Adipose tissue (tissue), 3 donors: ENCODE results near the gene AGBL1. TPM values are rescaled to one million over a fixed set of nuclear protein-coding genes. Genes with fewer than 3 reads are reported as not detected.

Experiments
- H3K27ac ChIP-seq: one replicate; pipeline ENCODE4 v1.5.1; 2013; ENCODE audit warnings: low read depth, low read length
- WGBS, 3 donors: extraction: QIAGEN DNeasy Blood & Tissue Kit; methylation state at CpG; one replicate each; pipeline ENCODE4 v1.1.7; 2013; 5-methylcytosine and 5-hydroxymethylcytosine counted together
- polyA plus RNA-seq, 3 donors: library from polyadenylated mRNA; stranded (reverse); fragments of 200-250 nt; gene quantifications; one replicate each; pipeline ENCODE4 v1.2.3, GENCODE V29; 2013
- donor health status: healthy with polysubstance abuse.
- donor health status: Bipolar disorder and iron deficiency.
- donor health status: healthy.

Gene AGBL1
- polyA plus RNA-seq, 3 donors = not detected

GRCh38 chr15:86839502-86839901, 759.8 kb downstream of the AGBL1 start:
- WGBS, 3 donors = 70 to 83% (median 80%) methylated on average over 3 of the region's 3 CpGs

GRCh38 chr15:86840996-86841395, 761.3 kb downstream of the AGBL1 start:
- 41 to 47% (median 45%) methylated on average over 2 of the region's 2 CpGs for WGBS, 3 donors
- H3K27ac ChIP-seq = no peak overlapping the region

More at GRCh38 chr15:86839502-86839901, 759.8 kb downstream of the AGBL1 start:
- no peak overlapping the region for H3K27ac ChIP-seq

GRCh38 chr15:86842199-86842598, 762.5 kb downstream of the AGBL1 start:
- WGBS, 3 donors = 72 to 92% (median 87%) methylated on average over 1 of the region's 1 CpG
- H3K27ac ChIP-seq = no peak overlapping the region

GRCh38 chr15:86846036-86846435, 766.4 kb downstream of the AGBL1 start:
- WGBS, 3 donors = 75 to 84% (median 76%) methylated on average over 2 of the region's 2 CpGs
- H3K27ac ChIP-seq = no peak overlapping the region

- no peak overlapping the region for H3K27ac ChIP-seq
- 75 to 92% (median 91%) methylated on average over 5 of the region's 5 CpGs for WGBS, 3 donors
Observed at GRCh38 chr15:86849136-86849535, 769.5 kb downstream of the AGBL1 start.

GRCh38 chr15:86849558-86850285, 770.1 kb downstream of the AGBL1 start:
- no peak overlapping the region for H3K27ac ChIP-seq
- 83 to 94% (median 90%) methylated on average over 6 of the region's 6 CpGs for WGBS, 3 donors

- no peak overlapping the region for H3K27ac ChIP-seq
- 60 to 78% (median 70%) methylated on average over 1 of the region's 1 CpG for WGBS, 3 donors
Observed at GRCh38 chr15:86850939-86851338, 771.3 kb downstream of the AGBL1 start.

GRCh38 chr15:86852741-86853140, 773.1 kb downstream of the AGBL1 start:
- H3K27ac ChIP-seq = no peak overlapping the region
- WGBS, 3 donors = 70 to 84% (median 81%) methylated on average over 2 of the region's 2 CpGs

- no peak overlapping the region for H3K27ac ChIP-seq
- 77 to 94% (median 91%) methylated on average over 1 of the region's 1 CpG for WGBS, 3 donors
Observed at GRCh38 chr15:86854176-86854575, 774.5 kb downstream of the AGBL1 start.

- no peak overlapping the region for H3K27ac ChIP-seq
Observed at GRCh38 chr15:86855307-86856291, 775.9 kb downstream of the AGBL1 start.

GRCh38 chr15:86857701-86858100, 778.0 kb downstream of the AGBL1 start:
- WGBS, 3 donors = 82 to 89% (median 89%) methylated on average over 4 of the region's 4 CpGs

More at GRCh38 chr15:86855307-86856291, 775.9 kb downstream of the AGBL1 start:
- 45 to 59% (median 56%) methylated on average over 8 of the region's 8 CpGs for WGBS, 3 donors

GRCh38 chr15:86863226-86863915, 783.7 kb downstream of the AGBL1 start:
- no peak overlapping the region for H3K27ac ChIP-seq
- 66 to 72% (median 67%) methylated on average over 4 of the region's 4 CpGs for WGBS, 3 donors

More at GRCh38 chr15:86857701-86858100, 778.0 kb downstream of the AGBL1 start:
- no peak overlapping the region for H3K27ac ChIP-seq

- no peak overlapping the region for H3K27ac ChIP-seq
Observed at GRCh38 chr15:86865920-86866319, 786.2 kb downstream of the AGBL1 start.

- WGBS, 3 donors = 48 to 69% (median 55%) methylated on average over 3 of the region's 3 CpGs
Observed at GRCh38 chr15:86870846-86871245, 791.2 kb downstream of the AGBL1 start.

GRCh38 chr15:86871964-86872363, 792.3 kb downstream of the AGBL1 start:
- WGBS, 3 donors = 58 to 84% (median 77%) methylated on average over 4 of the region's 4 CpGs

More at GRCh38 chr15:86870846-86871245, 791.2 kb downstream of the AGBL1 start:
- no peak overlapping the region for H3K27ac ChIP-seq

GRCh38 chr15:86872782-86873181, 793.1 kb downstream of the AGBL1 start:
- 50 to 87% (median 84%) methylated on average over 1 of the region's 1 CpG for WGBS, 3 donors
- no peak overlapping the region for H3K27ac ChIP-seq

More at GRCh38 chr15:86871964-86872363, 792.3 kb downstream of the AGBL1 start:
- H3K27ac ChIP-seq = no peak overlapping the region

GRCh38 chr15:86875067-86875466, 795.4 kb downstream of the AGBL1 start:
- WGBS, 3 donors = 46 to 83% (median 80%) methylated on average over 3 of the region's 3 CpGs
- H3K27ac ChIP-seq = no peak overlapping the region

- no peak overlapping the region for H3K27ac ChIP-seq
- 52 to 70% (median 62%) methylated on average over 4 of the region's 4 CpGs for WGBS, 3 donors
Observed at GRCh38 chr15:86876387-86876944, 796.8 kb downstream of the AGBL1 start.
